Esophagus squamous epithelium (tissue), 4 donors: ENCODE data around the gene LZTS3.
"Not testable (repeated sequence)": the region's sequence is repeated elsewhere in the genome, so short reads cannot be mapped to it uniquely, and the experiment has no call there.

Experiments
- CTCF ChIP-seq, 6 experiments: fragments of 450-650 bp in 4 of 6; fragments of 200-600 bp in 2 of 6; sonication (generic) in 2 of 6; IDR thresholded peaks; one replicate each; pipeline ENCODE4 v1.5.1; 2016 to 2019; ENCODE audit warnings: antibody characterized with exemption in 6 of 6, mild to moderate bottlenecking in 4 of 6, moderate library complexity in 4 of 6
- POLR2A ChIP-seq, 4 donors: fragments of 450-650 bp; IDR thresholded peaks; one replicate each; pipeline ENCODE4 v1.6.1; 2017; ENCODE audit warnings: antibody characterized with exemption in 4 of 4, mild to moderate bottlenecking in 4 of 4, moderate library complexity in 3 of 4

- not testable (repeated sequence) for TF ChIP-seq CTCF, POLR2A (IDR thresholded peaks at IDR 0.05)
Observed at GRCh38 chr20:3125776-3126526, 47.4 kb downstream of the LZTS3 start.
